Measurements from ENCODE around the gene ATP8A2. TPM values are rescaled to one million over a fixed set of nuclear protein-coding genes. Genes with fewer than 3 reads are reported as not detected.

Gene ATP8A2
- total and polyA plus RNA-seq, 10 of the 15 experiments (the other 5 are each of a cell fraction or from before 2014, with no cell fraction given), result 0.01 to 0.04 (median 0.04) TPM; not detected in 7

- POLR2A ChIA-PET, result no interaction called here
- TF ChIP-seq HDAC2 (IDR thresholded peaks at IDR 0.05), result no peak
- TF ChIP-seq, protein P1, sequence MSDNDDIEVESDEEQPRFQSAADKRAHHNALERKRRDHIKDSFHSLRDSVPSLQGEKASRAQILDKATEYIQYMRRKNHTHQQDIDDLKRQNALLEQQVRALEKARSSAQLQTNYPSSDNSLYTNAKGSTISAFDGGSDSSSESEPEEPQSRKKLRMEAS (IDR thresholded peaks at IDR 0.05; ENCODE audit: low read depth, low read length), result no peak
- no peak for TF ChIP-seq ZNF274 (IDR thresholded peaks at IDR 0.05; ENCODE audit: insufficient read depth, insufficient read length)
- no peak for TF ChIP-seq KAT2A (conservative IDR thresholded peaks at IDR 0.05; ENCODE audit: control insufficient read depth, low read depth, low read length)
- no peak for TF ChIP-seq ASH2L (IDR thresholded peaks at IDR 0.05; ENCODE audit: borderline replicate concordance, low read depth)
- no peak for TF ChIP-seq IKZF1 (conservative IDR thresholded peaks at IDR 0.05)
- TF ChIP-seq SREBF1 (IDR thresholded peaks at IDR 0.05; ENCODE audit: low read length), result no peak
- TF ChIP-seq GATAD2B (conservative IDR thresholded peaks at IDR 0.05; ENCODE audit: low read depth), result no peak
- no peak for TF ChIP-seq LARP7 (IDR thresholded peaks at IDR 0.05)
- TF ChIP-seq ZZZ3 (IDR thresholded peaks at IDR 0.05; ENCODE audit: control insufficient read depth, insufficient read length, low read depth), result no peak
- no peak for TF ChIP-seq JUNB (IDR thresholded peaks at IDR 0.05)
- no peak for TF ChIP-seq NFYA (IDR thresholded peaks at IDR 0.05; ENCODE audit: borderline replicate concordance, low read depth, low read length)
- H3K27ac ChIP-seq (ENCODE audit: control insufficient read depth, insufficient read depth), result no peak overlapping the region
Observed at GRCh38 chr13:25905611-25906010, 533.8 kb downstream of the ATP8A2 start.

More at GRCh38 chr13:25905611-25906010, 533.8 kb downstream of the ATP8A2 start:
- intact Hi-C loops (cut with micrococcal nuclease; ENCODE audit: unreplicated experiment), result no loop called here
- peaks cover 12% of the 10 kb centered on the region for H3K4me1 ChIP-seq (ENCODE audit: control insufficient read depth, insufficient read depth, low read length)
- no peak overlapping the region for H2AFZ ChIP-seq (ENCODE audit: control insufficient read depth, low read depth, low read length)
- 52% methylated on average over 5 of the region's 5 CpGs for WGBS (ENCODE audit: insufficient coverage, insufficient replicate concordance, low lambda C conversion rate, missing lambda C conversion rate)
- no peaks in the 10 kb centered on the region for H3K27me3 ChIP-seq (replicated peaks in 1 of 2; ENCODE audit: control insufficient read depth in 2 of 2, insufficient read depth in 2 of 2, low read length in 1 of 2)
- peaks cover 4% of the 10 kb centered on the region; the same call in 2 of the 3 replicates for H3K9me3 ChIP-seq (replicated peaks; ENCODE audit: control insufficient read depth, insufficient read depth, low read length)
- no peak overlapping the region for H3K4me2 ChIP-seq (ENCODE audit: control insufficient read depth, insufficient read depth)
- RAD21 ChIA-PET (ENCODE audit: unreplicated experiment), result no interaction called here
- DNase-seq (ENCODE audit: low read depth, low spot score), result no peak
- in situ Hi-C loops (cut with MboI), result no loop called here
- no peaks in the 10 kb centered on the region for H3K79me2 ChIP-seq (ENCODE audit: control insufficient read depth, insufficient read depth, low read length)
- CTCF ChIA-PET, result no interaction called here
- SMC1A ChIA-PET (ENCODE audit: uncharacterized antibody, unreplicated experiment), result no interaction called here
- ATAC-seq, result no peak
- H3K9ac ChIP-seq (ENCODE audit: control insufficient read depth, insufficient read depth, low read length), result no peak overlapping the region
- no peak for FAIRE-seq
- no peaks in the 10 kb centered on the region for H3K36me3 ChIP-seq (ENCODE audit: control insufficient read depth in 2 of 2, insufficient read depth in 2 of 2, low read length in 1 of 2)
- no TSS peak for BruUV-seq (replicated peaks)
- no peaks in the 10 kb centered on the region for H4K20me1 ChIP-seq (ENCODE audit: control insufficient read depth, insufficient read depth)
- no peak overlapping the region for H3K4me3 ChIP-seq

Data from GM12878 (cell line).